K562 (cell line): Measurements from ENCODE around the gene GINS1. TPM values are rescaled to one million over a fixed set of nuclear protein-coding genes. Genes with fewer than 3 reads are reported as not detected.

Experiments
- ATAC-seq: fragments of 200-7000 bp; cut with Tn5 transposase; 3 replicates; pipeline ENCODE4 v1.9.1; 2020; ENCODE audit warnings: moderate library complexity
- BruUV-seq: library from RNA; stranded (reverse); fragments of 400-500 nt; replicated peaks from 2 replicates; lab custom pipeline; 2021; lab: Mats Ljungman, UMichigan
- CTCF ChIA-PET: fragments of 300-600 bp; formaldehyde crosslinking; extraction: SDS; loops from one replicate; lab custom pipeline; 2021; ENCODE audit warnings: low intra/inter-chr PET ratio; lab: Yijun Ruan, JAX
- POLR2A ChIA-PET: fragments of 300-600, 350-650 bp; sonication (Branson Sonifier 250); formaldehyde crosslinking; extraction: SDS; loops from one replicate; lab custom pipeline; 2021; ENCODE audit warnings: antibody characterized with exemption, inconsistent platforms; lab: Yijun Ruan, JAX
- DNase-seq, 4 experiments: peaks; one replicate each; pipeline versions ENCODE4 v3.0.0 to v3.0.0-alpha.2; 2011 to 2018; ENCODE audit warnings: low spot score in 3 of 4, mixed read lengths in 3 of 4; ENCODE audit errors: extremely low read depth in 1 of 4
- FAIRE-seq: peaks from 2 replicates; lab custom pipeline; 2011; peaks lifted over from hg19 to GRCh38; lab: Jason Lieb, UNC
- H2AFZ ChIP-seq: 2 replicates; pipeline ENCODE4 v1.6.0; 2011; ENCODE audit warnings: low read depth, low read length, control low read depth, inconsistent platforms
- H3K27ac ChIP-seq: fragments of 200-600 bp; 3 replicates; pipeline ENCODE4 v1.8.0; 2011; ENCODE audit warnings: low read depth, mild to moderate bottlenecking, control low read depth, inconsistent platforms, low read length, moderate library complexity, mixed read lengths; ENCODE audit errors: extremely low read depth
- H3K27me3 ChIP-seq, 2 experiments: fragments of 300-600 bp in 1 of 2; 2 replicates in 1 of 2; 3 replicates in 1 of 2; pipeline versions ENCODE4 v1.6.0 to v1.8.0; 2011; ENCODE audit warnings: inconsistent platforms in 2 of 2, low read length in 2 of 2, mild to moderate bottlenecking in 1 of 2, mixed read lengths in 1 of 2, moderate library complexity in 1 of 2; ENCODE audit not compliant: control insufficient read depth in 2 of 2, insufficient read depth in 2 of 2
- H3K36me3 ChIP-seq: fragments of 300-600 bp; 3 replicates; pipeline ENCODE4 v1.8.0; 2011; ENCODE audit warnings: mild to moderate bottlenecking, low read length, inconsistent platforms; ENCODE audit not compliant: control insufficient read depth, insufficient read depth
- H3K4me1 ChIP-seq, 2 experiments: fragments of 200-600 bp in 1 of 2; replicated peaks in 1 of 2; 2 replicates in 1 of 2; 3 replicates in 1 of 2; pipeline versions ENCODE4 v1.5.1 to v1.8.0; 2011; ENCODE audit warnings: inconsistent platforms in 2 of 2, low read length in 2 of 2, mild to moderate bottlenecking in 1 of 2, mixed read lengths in 1 of 2, moderate library complexity in 1 of 2; ENCODE audit not compliant: control insufficient read depth in 2 of 2, insufficient read depth in 2 of 2
- H3K4me2 ChIP-seq: 2 replicates; pipeline ENCODE4 v1.6.1; 2011; ENCODE audit warnings: low read length, control low read depth, inconsistent platforms, mixed read lengths; ENCODE audit not compliant: insufficient read depth
- H3K4me3 ChIP-seq: fragments of 200-600 bp; sonication (generic), shearing (Covaris generic); 2 replicates; pipeline ENCODE4 v1.5.1; 2016; ENCODE audit warnings: control low read depth, inconsistent platforms
- H3K79me2 ChIP-seq: fragments of 200-600 bp; 3 replicates; pipeline ENCODE4 v1.8.0; 2011; ENCODE audit warnings: low read length, inconsistent platforms; ENCODE audit not compliant: control insufficient read depth, insufficient read depth
- H3K9ac ChIP-seq, 2 experiments: 2 replicates each; pipeline versions ENCODE4 v1.6.0 to v1.6.1; 2011; ENCODE audit warnings: low read depth in 2 of 2, low read length in 2 of 2, control low read depth in 1 of 2, inconsistent platforms in 1 of 2, mild to moderate bottlenecking in 1 of 2, mixed read lengths in 1 of 2; ENCODE audit not compliant: insufficient read depth in 1 of 2
- H3K9me1 ChIP-seq: one replicate; pipeline ENCODE4 v1.6.0; 2011; ENCODE audit warnings: inconsistent platforms, mild to moderate bottlenecking, low read length, moderate library complexity; ENCODE audit not compliant: control insufficient read depth, insufficient read depth
- H3K9me3 ChIP-seq: replicated peaks from 2 replicates; pipeline ENCODE4 v1.5.1; 2011; ENCODE audit warnings: low read depth, low read length, inconsistent platforms; ENCODE audit not compliant: control insufficient read depth, insufficient read depth
- H4K20me1 ChIP-seq: replicated peaks from 2 replicates; pipeline ENCODE4 v1.6.1; 2011; ENCODE audit warnings: low read length, inconsistent platforms, mixed read lengths; ENCODE audit not compliant: control insufficient read depth, insufficient read depth
- EGR1 ChIP-seq: fragments of 450-650 bp; conservative IDR thresholded peaks from 2 replicates; pipeline ENCODE4 v1.6.1; 2017; ENCODE audit warnings: mild to moderate bottlenecking
- EWSR1 ChIP-seq: fragments of 450-650 bp; IDR thresholded peaks from 2 replicates; pipeline ENCODE4 v1.6.1; 2018; ENCODE audit warnings: borderline replicate concordance, mild to moderate bottlenecking, low read depth, moderate library complexity; ENCODE audit not compliant: partially characterized antibody
- GABPB1 ChIP-seq: sonication (generic); formaldehyde crosslinking; IDR thresholded peaks from 2 replicates; pipeline ENCODE4 v1.8.0; 2022; ENCODE audit warnings: mild to moderate bottlenecking, missing genetic modification reagents
- HDAC1 ChIP-seq, 2 experiments: fragments of 450-650 bp; IDR thresholded peaks; 2 replicates each; pipeline ENCODE4 v1.6.1; 2016 to 2017; ENCODE audit warnings: inconsistent platforms in 1 of 2, mild to moderate bottlenecking in 1 of 2, moderate library complexity in 1 of 2
- HMGN3 ChIP-seq: IDR thresholded peaks from 2 replicates; pipeline ENCODE4 v1.6.1; 2011; ENCODE audit warnings: borderline replicate concordance, low read depth, mild to moderate bottlenecking, mixed read lengths, low read length; ENCODE audit not compliant: insufficient read length; ENCODE audit errors: extremely low read depth
- KDM4B ChIP-seq, 2 experiments: fragments of 450-650 bp in 1 of 2; sonication (generic) in 1 of 2; IDR thresholded peaks; 2 replicates each; pipeline ENCODE4 v1.6.1; 2016 to 2017; ENCODE audit warnings: borderline replicate concordance in 2 of 2, antibody characterized with exemption in 1 of 2, low read depth in 1 of 2, mild to moderate bottlenecking in 1 of 2
- RBM22 ChIP-seq: fragments of 200-400 bp; formaldehyde crosslinking; IDR thresholded peaks from 2 replicates; pipeline ENCODE4 v1.6.1; 2018; ENCODE audit warnings: low read length, low read depth; ENCODE audit not compliant: poor library complexity, severe bottlenecking
- SNRNP70 ChIP-seq: fragments of 200-400 bp; formaldehyde crosslinking; optimal IDR thresholded peaks from 2 replicates; pipeline ENCODE3; 2017; ENCODE audit warnings: low read depth, low read length
- TSC22D4 ChIP-seq: fragments of 450-650 bp; IDR thresholded peaks from 2 replicates; pipeline ENCODE4 v1.6.1; 2016; ENCODE audit warnings: missing genetic modification characterization, missing biosample characterization, control low read depth
- ZFX ChIP-seq: sonication (generic); formaldehyde crosslinking; IDR thresholded peaks from 2 replicates; pipeline ENCODE4 v1.8.0; 2022; ENCODE audit warnings: mild to moderate bottlenecking, missing genetic modification reagents, moderate library complexity
- WGBS: fragments of 100-300 bp; shearing (Covaris generic); methylation state at CpG from one replicate; pipeline ENCODE4 v1.1.6; 2016; ENCODE audit warnings: low coverage, mixed read lengths; ENCODE audit not compliant: insufficient coverage; ENCODE audit errors: missing lambda C conversion rate; 5-methylcytosine and 5-hydroxymethylcytosine counted together
- in situ Hi-C: fragments of 300-500 bp; cut with MboI; formaldehyde crosslinking; loops from 4 replicates; pipeline ENCODE4 v1.15.0; 2018; ENCODE audit warnings: inconsistent platforms, mixed read lengths
- intact Hi-C: fragments of 100-400 bp; cut with micrococcal nuclease; formaldehyde crosslinking; loops from 2 replicates; pipeline ENCODE4 v1.14.2; 2022
- polyA plus RNA-seq, 8 experiments: library from polyadenylated mRNA; depleted of rRNA in 4 of 8; stranded (reverse) in 5 of 8; unstranded in 3 of 8; fragments of >200 nt; fragmentation: Nextera tagmentation in 2 of 8; fragmentation: Illumina TruSeq in 1 of 8; extraction: Ambion mirVana in 2 of 8; extraction: Trizol in 1 of 8; gene quantifications; 2 replicates each; pipeline versions ENCODE4 v1.2.1 to v1.2.3, GENCODE V29; 2011 to 2014; ENCODE audit warnings: inconsistent platforms in 1 of 8, missing spikeins in 1 of 8
- total RNA-seq, 7 experiments: library from RNA; depleted of rRNA in 6 of 7; stranded (reverse); fragments of >200 nt in 6 of 7; fragmentation: Illumina TruSeq in 2 of 7; extraction: Trizol in 2 of 7; gene quantifications; 2 replicates each; pipeline versions ENCODE4 v1.2.1 to v1.2.3, GENCODE V29; 2011 to 2021; ENCODE audit warnings: low replicate concordance in 1 of 7
- TF ChIP-seq, protein P1 (sequence below), 2 experiments: fragments of 450-650 bp; IDR thresholded peaks; 2 replicates each; pipeline ENCODE4 v1.6.1; 2016
- TF ChIP-seq, protein P2 (sequence below): fragments of 450-650 bp; formaldehyde crosslinking; IDR thresholded peaks from 2 replicates; pipeline ENCODE4 v1.4.0; 2020; ENCODE audit warnings: mild to moderate bottlenecking, moderate library complexity

Gene GINS1
- total and polyA plus RNA-seq, 9 of the 15 experiments (the other 6 are each of a cell fraction or from before 2014, with no cell fraction given): 13.1 to 31.8 (median 24.1) TPM

DNA sequence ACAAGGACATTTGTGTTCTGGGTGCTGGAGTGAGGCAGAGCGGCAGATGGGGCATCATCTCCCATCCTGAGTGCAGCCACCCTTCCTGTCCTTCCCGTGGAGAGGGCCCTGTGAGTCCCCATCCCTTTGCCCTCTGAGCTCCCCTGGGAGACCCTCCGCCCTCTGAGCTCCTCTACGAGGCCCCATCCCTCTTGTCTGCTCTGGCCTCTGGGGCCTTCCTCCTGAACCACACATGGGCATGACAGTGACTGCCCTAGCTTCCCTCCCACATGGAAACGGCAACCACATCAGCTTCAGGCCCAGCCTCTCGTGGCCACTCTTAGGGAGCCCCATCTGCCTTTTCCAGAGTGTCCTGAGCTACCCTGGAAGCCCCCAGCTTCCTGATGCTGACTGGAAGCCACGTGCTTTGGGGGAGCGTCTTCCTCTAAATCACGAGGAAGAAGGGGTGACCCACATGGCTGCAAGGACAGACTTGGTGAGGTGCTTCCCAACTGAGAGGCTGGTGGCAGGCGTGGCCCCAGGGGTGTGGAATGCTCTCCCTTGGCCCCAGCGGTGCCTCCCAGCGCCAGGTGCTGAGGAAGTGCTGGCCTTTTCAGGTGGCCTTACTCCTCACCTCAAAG, 52.6 kb downstream of the GINS1 start:
- H3K4me1 ChIP-seq: no peaks in the 10 kb centered on the region; a peak in 1 of 5 replicates
- intact Hi-C loops: no loop called here
- no peak overlapping the region for H3K4me2 ChIP-seq
- no peaks in the 10 kb centered on the region for H3K36me3 ChIP-seq
- H3K9me1 ChIP-seq: no peaks in the 10 kb centered on the region
- ATAC-seq (no peak), FAIRE-seq (no peak), DNase-seq (no peak)
- BruUV-seq: no TSS peak
- ChIA-PET POLR2A (interaction anchor here (0.6 kb wide), 1 partner anchor 159 kb away, joined by 3 read pairs; no protein-coding TSS in a partner anchor), CTCF (no interaction called here)
- H3K79me2 ChIP-seq: no peaks in the 10 kb centered on the region
- H3K4me3 ChIP-seq: no peak overlapping the region
- H3K27ac ChIP-seq: no peak overlapping the region
- TF ChIP-seq EWSR1: no peak
- WGBS: 2% methylated on average over 8 of the region's 12 CpGs
- H3K9me3 ChIP-seq: no peaks in the 10 kb centered on the region
- H4K20me1 ChIP-seq: no peaks in the 10 kb centered on the region
- in situ Hi-C loops: no loop called here
- H3K27me3 ChIP-seq: peaks cover 20 to 66% of the 10 kb centered on the region in 2 experiments; a peak in 3 of 5 replicates
- no peak overlapping the region for H2AFZ ChIP-seq
- H3K9ac ChIP-seq: no peak overlapping the region

DNA sequence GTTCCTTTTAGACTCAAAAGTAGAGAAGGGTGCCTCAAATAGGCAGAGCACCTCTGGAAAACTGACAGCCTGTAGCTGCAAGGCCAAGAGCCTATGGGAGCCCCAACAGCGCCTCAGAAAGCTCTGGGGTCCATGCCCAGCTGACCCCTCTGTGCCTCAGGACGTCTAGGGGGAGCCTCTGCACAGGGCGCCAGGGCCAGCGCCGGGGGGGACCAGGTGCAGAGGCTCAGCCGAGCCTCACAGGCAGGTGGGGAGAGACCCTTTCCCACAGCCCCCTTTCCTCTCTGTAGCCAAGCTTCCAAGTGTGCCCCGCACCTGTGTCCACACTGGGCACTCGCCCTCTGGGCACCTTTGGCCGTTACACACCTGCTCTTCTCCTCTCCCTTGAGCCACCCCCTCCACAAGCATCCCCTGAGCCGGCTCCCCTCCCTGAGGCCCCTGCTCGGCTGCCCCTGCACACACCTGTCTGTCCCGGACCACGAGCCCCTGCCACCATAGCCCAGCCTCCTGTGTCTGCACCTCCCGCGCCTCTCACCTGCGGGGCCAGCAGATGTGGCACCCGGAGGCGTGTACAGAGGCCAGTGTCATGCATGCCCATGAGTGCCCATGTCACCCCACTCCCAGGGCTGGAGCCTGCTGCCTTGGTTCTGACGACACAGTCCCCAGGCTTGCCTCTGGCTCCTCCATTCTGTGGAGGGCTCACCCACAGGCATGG, 53.2 kb downstream of the GINS1 start:
- ChIA-PET POLR2A (no interaction called here), CTCF (no interaction called here)
- Histone ChIP-seq H3K27ac (no peak overlapping the region), H3K4me2 (no peak overlapping the region), H3K4me1 (no peaks in the 10 kb centered on the region; a peak in 1 of 5 replicates), H3K36me3 (no peaks in the 10 kb centered on the region), H3K9me1 (no peaks in the 10 kb centered on the region), H2AFZ (no peak overlapping the region), H3K27me3 (peaks cover 18 to 65% of the 10 kb centered on the region in 2 experiments; a peak in 3 of 5 replicates), H3K4me3 (no peak overlapping the region), H4K20me1 (no peaks in the 10 kb centered on the region), H3K79me2 (no peaks in the 10 kb centered on the region), H3K9me3 (no peaks in the 10 kb centered on the region), H3K9ac (no peak overlapping the region)
- DNase-seq (no peak), ATAC-seq (no peak), FAIRE-seq (no peak)
- WGBS: 0% methylated on average over 10 of the region's 19 CpGs
- in situ Hi-C loops: no loop called here
- BruUV-seq: no TSS peak
- intact Hi-C loops: no loop called here
- TF ChIP-seq TSC22D4 (tag) (no peak), GABPB1 (CRISPR knock-in tag) (no peak), SNRNP70 (no peak), ZFX (CRISPR knock-in tag) (no peak), HDAC1 (IDR thresholded peaks at IDR 0.05) (no peak), HMGN3 (no peak), EGR1 (no peak), KDM4B (IDR thresholded peaks at IDR 0.05; ENCODE audit: borderline replicate concordance in 2 of 2, low read depth in 1 of 2) (no peak), RBM22 (no peak)
- TF ChIP-seq, protein P1, sequence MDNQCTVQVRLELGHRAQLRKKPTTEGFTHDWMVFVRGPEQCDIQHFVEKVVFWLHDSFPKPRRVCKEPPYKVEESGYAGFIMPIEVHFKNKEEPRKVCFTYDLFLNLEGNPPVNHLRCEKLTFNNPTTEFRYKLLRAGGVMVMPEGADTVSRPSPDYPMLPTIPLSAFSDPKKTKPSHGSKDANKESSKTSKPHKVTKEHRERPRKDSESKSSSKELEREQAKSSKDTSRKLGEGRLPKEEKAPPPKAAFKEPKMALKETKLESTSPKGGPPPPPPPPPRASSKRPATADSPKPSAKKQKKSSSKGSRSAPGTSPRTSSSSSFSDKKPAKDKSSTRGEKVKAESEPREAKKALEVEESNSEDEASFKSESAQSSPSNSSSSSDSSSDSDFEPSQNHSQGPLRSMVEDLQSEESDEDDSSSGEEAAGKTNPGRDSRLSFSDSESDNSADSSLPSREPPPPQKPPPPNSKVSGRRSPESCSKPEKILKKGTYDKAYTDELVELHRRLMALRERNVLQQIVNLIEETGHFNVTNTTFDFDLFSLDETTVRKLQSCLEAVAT (IDR thresholded peaks at IDR 0.05): no peak
- TF ChIP-seq, protein P2, sequence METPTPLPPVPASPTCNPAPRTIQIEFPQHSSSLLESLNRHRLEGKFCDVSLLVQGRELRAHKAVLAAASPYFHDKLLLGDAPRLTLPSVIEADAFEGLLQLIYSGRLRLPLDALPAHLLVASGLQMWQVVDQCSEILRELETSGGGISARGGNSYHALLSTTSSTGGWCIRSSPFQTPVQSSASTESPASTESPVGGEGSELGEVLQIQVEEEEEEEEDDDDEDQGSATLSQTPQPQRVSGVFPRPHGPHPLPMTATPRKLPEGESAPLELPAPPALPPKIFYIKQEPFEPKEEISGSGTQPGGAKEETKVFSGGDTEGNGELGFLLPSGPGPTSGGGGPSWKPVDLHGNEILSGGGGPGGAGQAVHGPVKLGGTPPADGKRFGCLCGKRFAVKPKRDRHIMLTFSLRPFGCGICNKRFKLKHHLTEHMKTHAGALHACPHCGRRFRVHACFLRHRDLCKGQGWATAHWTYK (CRISPR knock-in tag): no peak
